Astrocyte of the cerebellum (primary cell): ENCODE results near the gene PPME1.

ENCODE experiments used
- DNase-seq: peaks from one replicate; pipeline ENCODE4 v3.0.0-alpha.2; 2011; ENCODE audit warnings: low read depth
- H3K4me3 ChIP-seq: 2 replicates; pipeline ENCODE4 v1.5.1; 2011; ENCODE audit warnings: mild to moderate bottlenecking, low read depth, low read length, moderate library complexity
- CTCF ChIP-seq: IDR thresholded peaks from 2 replicates; pipeline ENCODE4 v1.5.1; 2012; ENCODE audit warnings: low read length, low read depth, moderate library complexity, mild to moderate bottlenecking; ENCODE audit errors: missing control alignments
- in situ Hi-C: cut with HindIII; loops from 2 replicates; pipeline ENCODE4 v1.10.0; 2017; ENCODE audit warnings: low sequenced_read_pairs

The PPME1 gene

DNA sequence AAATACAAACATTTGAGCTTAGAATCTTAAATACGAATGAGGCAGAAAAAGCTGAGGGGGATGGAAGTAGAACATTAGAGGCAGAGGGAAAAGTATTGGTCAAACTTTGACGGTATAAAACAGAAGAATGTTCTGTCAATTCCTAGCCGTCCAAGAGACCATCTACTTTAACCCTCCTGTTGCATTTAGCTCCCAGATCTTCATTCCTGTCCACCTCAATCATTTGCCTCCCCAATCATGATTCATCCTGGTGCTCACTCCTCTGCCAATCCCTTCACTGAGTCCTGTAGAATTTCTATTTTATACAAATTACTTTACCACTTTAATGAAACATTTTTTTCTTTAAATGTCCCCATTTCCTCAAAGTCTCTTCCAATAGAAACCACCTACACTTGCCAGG is 28.5 kb upstream of the PPME1 start:
- DNase-seq, result no peak
- in situ Hi-C loops, result no loop called here
- no peak overlapping the region for H3K4me3 ChIP-seq
- no peak for TF ChIP-seq CTCF

DNA sequence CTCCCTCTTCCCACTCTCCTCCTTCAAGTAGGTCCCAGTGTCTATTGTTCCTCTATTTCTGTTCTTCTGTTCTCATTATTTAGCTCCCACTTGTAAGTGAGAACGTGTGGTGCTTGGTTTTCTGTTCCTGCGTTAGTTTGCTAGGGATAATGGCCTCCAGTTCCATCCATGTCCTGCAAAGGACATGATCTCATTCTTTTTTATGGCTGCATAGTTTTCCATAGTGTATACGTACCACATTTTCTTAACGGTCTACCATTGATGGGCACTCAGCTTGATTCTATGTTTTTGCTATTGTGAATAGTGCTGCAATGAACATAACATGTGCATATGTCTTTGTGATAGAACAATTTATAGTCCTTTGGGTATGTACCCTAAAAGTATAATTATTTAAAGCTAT is 26.5 kb upstream of the PPME1 start:
- no peak for DNase-seq
- TF ChIP-seq CTCF, result no peak
- in situ Hi-C loops, result no loop called here
- no peak overlapping the region for H3K4me3 ChIP-seq

GRCh38 chr11:74147199-74147929 is 23.7 kb upstream of the PPME1 start:
- no peak for TF ChIP-seq CTCF
- H3K4me3 ChIP-seq, result no peak overlapping the region
- in situ Hi-C loops, result no loop called here
- no peak for DNase-seq

GRCh38 chr11:74153224-74153623 is 17.9 kb upstream of the PPME1 start:
- in situ Hi-C loops, result no loop called here
- DNase-seq, result no peak
- TF ChIP-seq CTCF, result no peak
- no peak overlapping the region for H3K4me3 ChIP-seq

GRCh38 chr11:74154620-74155281 is 16.3 kb upstream of the PPME1 start:
- no peak for TF ChIP-seq CTCF
- no peak for DNase-seq
- in situ Hi-C loops, result no loop called here
- no peak overlapping the region for H3K4me3 ChIP-seq

DNA sequence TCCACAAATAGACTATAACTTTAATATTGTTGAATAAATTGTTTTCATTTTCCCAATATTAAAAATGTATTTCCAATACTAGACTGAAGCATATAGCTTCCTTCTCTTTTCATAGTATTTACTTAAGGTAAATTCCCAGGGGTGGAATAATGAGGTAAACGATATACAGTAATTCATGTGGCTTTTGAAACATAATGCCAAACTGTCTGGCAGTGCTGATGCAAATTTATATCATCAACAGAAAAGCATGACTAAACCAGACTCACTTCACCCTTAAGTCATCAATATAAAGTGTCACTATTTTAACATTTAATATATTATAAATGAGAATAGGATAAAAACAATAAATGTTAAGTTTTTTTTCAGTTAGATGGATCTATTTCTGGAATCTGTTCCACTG is 13.9 kb upstream of the PPME1 start:
- in situ Hi-C loops, result no loop called here
- no peak for TF ChIP-seq CTCF
- H3K4me3 ChIP-seq, result no peak overlapping the region
- DNase-seq, result no peak
